ENCODE data around the gene CD47. TPM values are rescaled to one million over a fixed set of nuclear protein-coding genes. Genes with fewer than 3 reads are reported as not detected.

Gene CD47
- total RNA-seq, 3 donors from 2014 or later: 68.5 to 83.0 (median 73.2) TPM

- Histone ChIP-seq H3K4me1 (ENCODE audit: low read depth) (no peaks in the 10 kb centered on the region), H3K4me3 (no peak overlapping the region), H3K9me3 (no peaks in the 10 kb centered on the region), H3K36me3 (ENCODE audit: low read depth) (no peaks in the 10 kb centered on the region)
- DNase-seq: no peak
- no peak for TF ChIP-seq CTCF (IDR thresholded peaks at IDR 0.05)
- intact Hi-C loops (cut with DNase I, micrococcal nuclease): no loop called here
- no peak for ATAC-seq
Measured at GRCh38 chr3:108021533-108021932, 69.3 kb downstream of the CD47 start.

- DNase-seq (no peak), ATAC-seq (no peak)
- intact Hi-C loops (cut with DNase I, micrococcal nuclease): no loop called here
- Histone ChIP-seq H3K36me3 (ENCODE audit: low read depth) (no peaks in the 10 kb centered on the region), H3K4me3 (no peak overlapping the region), H3K4me1 (ENCODE audit: low read depth) (no peaks in the 10 kb centered on the region), H3K9me3 (no peaks in the 10 kb centered on the region)
- no peak for TF ChIP-seq CTCF (IDR thresholded peaks at IDR 0.05)
Measured at GRCh38 chr3:108021131-108021530, 69.7 kb downstream of the CD47 start.

- no peak overlapping the region for H3K4me3 ChIP-seq
- DNase-seq: no peak
- no peak for ATAC-seq
- intact Hi-C loops (cut with DNase I, micrococcal nuclease): no loop called here
- no peaks in the 10 kb centered on the region for H3K9me3 ChIP-seq
- TF ChIP-seq CTCF (IDR thresholded peaks at IDR 0.05): no peak
- H3K4me1 ChIP-seq (ENCODE audit: low read depth): no peaks in the 10 kb centered on the region
- no peaks in the 10 kb centered on the region for H3K36me3 ChIP-seq (ENCODE audit: low read depth)
Measured at GRCh38 chr3:108018552-108018951, 72.3 kb downstream of the CD47 start.

- Histone ChIP-seq H3K36me3 (ENCODE audit: low read depth) (no peaks in the 10 kb centered on the region), H3K4me3 (no peak overlapping the region), H3K4me1 (ENCODE audit: low read depth) (no peaks in the 10 kb centered on the region), H3K9me3 (no peaks in the 10 kb centered on the region)
- TF ChIP-seq CTCF (IDR thresholded peaks at IDR 0.05): no peak
- no peak for DNase-seq
- no peak for ATAC-seq
- intact Hi-C loops (cut with DNase I, micrococcal nuclease): no loop called here
Measured at GRCh38 chr3:108017587-108017986, 73.2 kb downstream of the CD47 start.

- ATAC-seq (no peak), DNase-seq (no peak)
- no peak overlapping the region for H3K4me3 ChIP-seq
- no peaks in the 10 kb centered on the region for H3K36me3 ChIP-seq (ENCODE audit: low read depth)
- intact Hi-C loops (cut with DNase I, micrococcal nuclease): no loop called here
- no peak for TF ChIP-seq CTCF (IDR thresholded peaks at IDR 0.05)
- H3K4me1 ChIP-seq (ENCODE audit: low read depth): no peaks in the 10 kb centered on the region
- H3K9me3 ChIP-seq: no peaks in the 10 kb centered on the region
Measured at GRCh38 chr3:108014943-108015342, 75.9 kb downstream of the CD47 start.

Data from mucosa of descending colon (tissue), 3 donors.